Measurements from ENCODE around the gene PCSK4.

GRCh38 chr19:1452802-1453524 is 37.2 kb downstream of the PCSK4 start:
- TF ChIP-seq CTCF (IDR thresholded peaks at IDR 0.05) (no peak), POLR2A (IDR thresholded peaks at IDR 0.05) (no peak)

Measured in tibial nerve (tissue), 3 donors.